A549 (cell line): Measurements from ENCODE around the gene TMC5.

ENCODE experiments used
- CTCF ChIP-seq: fragments of >200 bp; sonication (Bioruptor Twin); formaldehyde crosslinking; IDR thresholded peaks from 3 replicates; pipeline ENCODE4 v1.5.1; 2016
- EP300 ChIP-seq, 2 experiments: fragments of >200 bp; sonication (Bioruptor Twin); formaldehyde crosslinking; IDR thresholded peaks; 2 replicates in 1 of 2; 3 replicates in 1 of 2; pipeline ENCODE4 v1.6.1; 2016 to 2017
- FOXS1 ChIP-seq: fragments of 250-450 bp; sonication (Bioruptor Pico); IDR thresholded peaks from 2 replicates; pipeline ENCODE4 v1.5.0; 2020; ENCODE audit warnings: mild to moderate bottlenecking, moderate library complexity
- USF2 ChIP-seq: fragments of 450-650 bp; IDR thresholded peaks from 2 replicates; pipeline ENCODE4 v1.6.1; 2014; ENCODE audit warnings: antibody characterized with exemption
- ZFP36 ChIP-seq: fragments of 450-650 bp; IDR thresholded peaks from 2 replicates; pipeline ENCODE4 v1.6.1; 2014; ENCODE audit warnings: borderline replicate concordance; ENCODE audit not compliant: partially characterized antibody

- TF ChIP-seq FOXS1 (CRISPR knock-in tag), result no peak
- no peak for TF ChIP-seq ZFP36
- no peak for TF ChIP-seq CTCF
- TF ChIP-seq EP300 (IDR thresholded peaks at IDR 0.05), result no peak
- TF ChIP-seq USF2, result no peak
These were observed 21.1 kb upstream of the TMC5 start for GRCh38 chr16:19396555-19397011.
